HG02642 (cell line): ENCODE data around the gene COPS7A.
A peak's percentile ranks its signal among the peaks of the same experiment; 100 is the strongest.

ENCODE experiments used
- ATAC-seq: cut with Tn5 transposase; IDR thresholded peaks from one replicate; pipeline ENCODE4 v1.9.1; 2021; ENCODE audit warnings: mild to moderate bottlenecking; ENCODE audit not compliant: unreplicated experiment, poor library complexity

Gene COPS7A

DNA sequence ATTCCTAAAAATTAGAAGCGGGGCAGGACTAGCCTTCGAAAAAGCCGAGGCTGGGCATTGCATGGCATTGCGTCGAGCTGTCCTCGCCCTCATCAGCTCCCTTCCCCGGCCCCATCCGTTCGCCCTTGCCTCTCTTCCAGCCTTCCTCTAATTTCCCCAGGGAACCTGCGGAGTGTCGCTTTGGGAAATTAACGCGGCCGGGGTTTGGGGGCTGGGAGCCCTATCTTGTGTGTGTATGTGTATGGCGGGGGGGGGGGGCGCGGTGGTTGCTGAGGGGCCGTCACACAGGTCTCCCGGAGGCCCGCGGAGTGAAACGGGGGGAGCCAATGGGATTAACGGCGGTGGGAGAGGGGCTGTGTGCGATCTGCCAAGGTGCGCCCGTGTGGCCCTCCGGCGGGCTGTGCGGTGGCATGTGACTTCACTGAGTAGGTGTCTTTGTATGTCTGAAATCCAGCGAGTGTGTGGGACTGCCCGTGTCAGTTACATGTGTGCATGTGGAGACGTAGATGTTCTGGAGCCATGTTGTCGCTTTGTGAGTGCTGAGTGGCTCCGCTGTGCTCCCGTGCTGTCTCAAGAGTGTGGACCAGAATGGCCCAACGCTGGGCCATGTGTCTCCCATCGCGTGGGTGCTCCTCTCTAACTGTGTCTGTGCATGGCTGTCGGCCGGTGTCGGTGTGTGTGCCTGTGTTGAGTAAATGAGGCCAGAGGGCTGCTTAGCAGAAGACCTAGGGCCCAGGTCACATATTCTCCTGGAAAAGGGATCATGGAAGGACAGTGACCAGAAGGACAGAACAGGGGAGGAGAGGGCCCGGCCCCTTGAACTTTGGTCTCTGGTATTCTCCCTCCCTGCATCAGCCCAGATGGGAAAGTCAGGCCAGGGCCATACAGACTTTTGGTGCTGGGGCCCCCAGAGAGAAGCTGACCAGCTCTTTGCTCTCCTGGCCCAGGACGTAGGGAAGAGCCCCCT is 43.8 kb downstream of the COPS7A start:
- ATAC-seq: no peak

DNA sequence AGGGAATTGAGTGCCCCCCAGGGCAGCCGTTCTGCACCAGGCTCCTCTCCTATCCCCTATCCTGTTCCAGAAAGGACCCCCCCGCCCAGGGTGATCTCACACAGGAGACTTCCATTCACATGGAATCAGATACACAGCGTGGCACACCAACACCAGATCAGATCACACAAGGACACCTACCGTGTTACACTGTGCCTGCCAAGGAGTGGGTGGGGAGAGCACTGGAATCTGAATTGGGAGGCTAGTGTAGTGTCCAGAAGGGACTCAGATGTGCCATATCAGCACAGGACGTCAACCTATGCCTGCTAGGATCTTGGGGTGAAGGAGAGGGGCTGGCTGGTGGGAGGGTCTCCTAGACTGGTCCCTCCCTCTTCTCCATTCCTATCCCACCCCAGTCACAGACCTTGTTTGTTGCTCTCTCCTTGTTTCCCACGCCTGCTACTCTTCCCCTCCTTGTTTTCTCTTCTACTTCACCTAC is 44.6 kb downstream of the COPS7A start:
- ATAC-seq: no peak

DNA sequence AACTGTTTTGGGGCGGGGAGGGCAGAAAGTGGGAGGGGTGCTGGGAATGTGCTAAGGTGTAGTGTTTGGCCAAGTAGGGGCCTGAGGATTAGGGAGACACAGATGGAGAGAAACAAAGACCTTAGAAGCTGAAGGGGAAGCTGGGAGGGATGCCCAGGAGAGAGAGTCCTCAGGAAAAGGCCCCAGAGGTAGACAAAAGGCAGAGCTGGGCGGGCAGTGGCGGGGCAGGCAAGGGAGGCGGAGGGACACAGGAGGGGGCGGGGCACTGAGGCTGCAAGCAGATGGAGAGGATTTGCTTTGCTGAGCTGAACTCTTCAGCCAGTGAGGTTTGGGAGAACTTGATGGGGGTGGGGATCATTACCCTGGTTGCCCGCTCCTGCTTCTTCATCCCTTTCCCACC is 45.1 kb downstream of the COPS7A start:
- no peak for ATAC-seq

DNA sequence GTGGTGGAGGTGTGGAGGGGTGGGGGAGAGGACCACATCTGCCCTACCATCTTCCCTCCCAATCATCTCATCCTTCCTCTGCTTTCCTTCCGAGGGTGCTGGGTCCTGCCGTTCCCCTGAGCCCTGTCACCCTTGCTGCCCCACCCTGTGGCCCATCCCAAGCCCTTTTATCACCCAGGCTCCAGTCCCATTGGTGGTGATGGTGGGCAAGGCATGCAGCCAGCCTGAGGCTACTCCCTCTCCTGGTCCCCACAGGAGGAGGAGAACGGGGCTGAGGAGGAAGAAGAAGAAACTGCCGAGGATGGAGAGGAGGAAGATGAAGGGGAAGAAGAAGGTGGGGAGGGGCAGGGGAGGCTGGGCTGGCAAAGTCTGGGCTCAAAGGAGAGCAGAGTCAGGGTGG is 45.8 kb downstream of the COPS7A start:
- no peak for ATAC-seq

DNA sequence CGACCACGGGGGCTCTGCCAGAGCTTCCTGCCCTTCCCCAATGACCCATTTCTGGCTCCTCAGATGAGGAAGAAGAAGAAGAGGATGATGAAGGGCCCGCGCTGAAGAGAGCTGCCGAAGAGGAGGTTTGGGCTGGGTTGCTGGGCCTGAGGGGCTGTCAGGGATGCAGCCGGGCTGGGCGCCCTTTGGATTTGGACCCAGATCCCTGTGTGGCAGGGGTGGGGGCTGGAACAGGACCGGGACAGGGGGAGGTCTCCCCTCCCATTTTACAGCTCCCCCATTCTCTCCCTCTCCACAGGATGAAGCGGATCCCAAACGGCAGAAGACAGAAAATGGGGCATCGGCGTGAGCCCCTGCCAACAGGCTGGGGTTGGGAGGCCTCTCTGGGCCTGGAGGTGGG is 46.2 kb downstream of the COPS7A start:
- ATAC-seq: no peak

DNA sequence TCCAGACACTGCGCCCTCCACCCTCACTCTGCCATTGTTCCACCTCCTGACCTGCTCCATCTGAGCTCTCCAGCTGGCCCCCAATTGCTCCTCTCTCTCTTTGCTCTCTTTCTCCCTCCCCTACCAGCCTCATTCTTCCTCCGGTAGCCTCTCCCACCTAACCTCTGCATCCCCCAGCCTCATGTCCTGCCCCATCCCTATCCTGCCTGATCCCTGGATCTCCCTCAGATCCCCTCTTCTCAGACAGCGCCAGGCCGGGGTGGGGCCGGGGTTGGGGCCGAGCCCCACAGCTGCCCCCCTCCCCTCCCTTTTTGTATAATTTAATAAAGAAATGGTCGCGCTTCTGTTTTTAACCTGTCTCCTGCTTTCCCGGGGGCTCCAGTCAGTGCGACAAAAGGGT is 46.8 kb downstream of the COPS7A start:
- no peak for ATAC-seq

DNA sequence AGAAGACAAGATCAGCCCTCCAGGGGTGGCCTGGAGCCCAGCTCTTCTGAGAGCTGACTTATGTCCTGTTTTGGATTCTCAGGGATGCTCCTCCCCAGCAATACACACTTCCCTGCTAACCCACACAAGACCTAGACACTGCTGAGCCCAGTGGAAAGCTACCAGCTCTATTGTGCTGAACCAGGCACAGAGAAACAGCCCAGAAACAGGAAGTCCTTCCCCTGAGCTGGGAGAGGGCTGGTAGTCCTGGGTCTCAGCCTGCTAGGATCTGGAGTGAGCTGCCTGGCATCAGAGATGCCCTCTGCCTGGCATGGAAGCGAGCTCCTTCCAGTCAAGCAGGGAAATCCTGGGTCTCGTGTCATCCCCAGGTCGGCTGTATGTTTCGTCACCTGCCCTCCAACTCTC is 47.2 kb downstream of the COPS7A start:
- ATAC-seq: no peak

DNA sequence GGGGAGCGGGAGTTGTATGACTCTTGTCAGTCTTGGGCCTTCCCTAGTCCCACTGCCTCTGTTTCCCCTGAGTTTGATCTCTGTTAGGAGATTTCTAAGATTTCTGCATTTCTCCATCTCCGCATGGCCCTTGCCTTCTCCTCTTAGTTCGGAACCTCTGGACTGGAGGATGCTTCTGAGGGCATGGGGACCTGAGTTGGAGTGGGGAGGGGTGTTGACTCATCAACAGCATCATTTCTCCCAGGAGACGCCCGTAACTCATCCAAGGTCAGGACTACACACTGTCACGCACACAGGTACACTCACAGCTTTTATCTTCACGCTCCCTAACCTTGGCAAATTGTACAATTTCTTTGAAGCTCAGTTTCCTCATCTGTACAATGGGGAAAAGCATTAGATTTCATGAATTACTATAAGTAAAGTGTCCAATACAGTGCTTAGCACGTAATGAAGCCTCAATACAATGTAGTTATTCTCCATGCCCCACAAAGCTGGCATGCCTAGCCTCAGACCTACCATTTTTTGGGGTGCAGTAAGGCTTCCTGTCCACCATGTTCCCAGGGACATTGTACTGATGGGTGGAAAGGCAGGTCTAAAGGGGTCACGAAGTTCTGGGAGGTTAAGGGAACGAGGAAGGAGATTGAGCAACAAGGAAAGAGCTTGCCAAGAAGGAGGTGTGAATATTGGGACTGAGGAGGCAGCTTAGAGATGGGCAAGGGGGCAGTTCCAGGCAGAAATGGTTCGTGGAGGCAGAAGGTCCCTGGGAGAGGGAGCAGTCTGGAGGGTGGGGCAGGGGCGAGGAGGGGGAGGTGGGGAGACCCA is 47.9 kb downstream of the COPS7A start:
- no peak for ATAC-seq

DNA sequence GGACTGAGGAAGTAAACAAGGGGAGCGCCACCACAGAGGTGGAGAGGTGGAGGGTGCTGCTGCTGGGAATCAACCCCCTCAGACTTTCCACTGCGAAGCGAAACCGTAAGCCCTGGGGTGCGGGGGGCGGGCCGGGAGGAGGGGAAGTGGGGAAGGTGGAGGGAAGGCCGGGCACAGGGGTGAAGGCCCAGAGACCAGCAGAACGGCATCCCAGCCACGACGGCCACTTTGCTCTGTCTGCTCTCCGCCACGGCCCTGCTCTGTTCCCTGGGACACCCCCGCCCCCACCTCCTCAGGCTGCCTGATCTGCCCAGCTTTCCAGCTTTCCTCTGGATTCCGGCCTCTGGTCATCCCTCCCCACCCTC is 48.5 kb downstream of the COPS7A start, which contains the start of gene LAG3:
Gene LAG3 (plus strand): TSS at position 190 of the 365 bp plus-strand sequence. CDS start 333 bp downstream, outside the sequence.
- no peak for ATAC-seq

DNA sequence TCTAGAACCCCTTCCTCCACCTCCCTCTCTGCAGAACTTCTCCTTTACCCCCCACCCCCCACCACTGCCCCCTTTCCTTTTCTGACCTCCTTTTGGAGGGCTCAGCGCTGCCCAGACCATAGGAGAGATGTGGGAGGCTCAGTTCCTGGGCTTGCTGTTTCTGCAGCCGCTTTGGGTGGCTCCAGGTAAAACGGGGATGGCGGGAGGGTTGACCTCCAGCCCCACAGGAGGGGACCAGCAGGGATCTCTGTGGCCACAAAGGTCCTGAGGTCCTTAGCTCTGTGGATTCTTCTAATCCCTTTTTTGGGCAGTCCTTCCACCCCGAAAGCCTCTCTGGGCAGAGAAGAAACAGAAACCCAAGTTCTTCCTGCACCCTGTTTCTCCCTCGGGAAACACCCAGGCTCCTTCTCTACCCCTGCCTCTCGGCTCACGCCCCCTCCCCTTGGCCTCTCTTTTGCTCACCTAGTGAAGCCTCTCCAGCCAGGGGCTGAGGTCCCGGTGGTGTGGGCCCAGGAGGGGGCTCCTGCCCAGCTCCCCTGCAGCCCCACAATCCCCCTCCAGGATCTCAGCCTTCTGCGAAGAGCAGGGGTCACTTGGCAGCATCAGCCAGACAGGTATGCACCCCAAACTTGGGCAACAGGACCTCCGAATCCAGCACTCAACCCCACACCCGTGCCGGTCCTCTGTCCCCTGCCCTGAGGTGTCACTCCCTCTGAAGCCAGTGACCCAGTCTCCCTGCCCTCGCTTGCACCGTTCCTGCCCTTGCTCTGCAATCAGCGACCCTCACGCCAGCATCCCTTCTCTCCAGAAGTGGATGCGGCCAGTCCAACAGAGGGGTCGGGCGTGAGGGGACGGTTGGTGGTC is 49.1 kb downstream of the COPS7A start:
- ATAC-seq: no peak

DNA sequence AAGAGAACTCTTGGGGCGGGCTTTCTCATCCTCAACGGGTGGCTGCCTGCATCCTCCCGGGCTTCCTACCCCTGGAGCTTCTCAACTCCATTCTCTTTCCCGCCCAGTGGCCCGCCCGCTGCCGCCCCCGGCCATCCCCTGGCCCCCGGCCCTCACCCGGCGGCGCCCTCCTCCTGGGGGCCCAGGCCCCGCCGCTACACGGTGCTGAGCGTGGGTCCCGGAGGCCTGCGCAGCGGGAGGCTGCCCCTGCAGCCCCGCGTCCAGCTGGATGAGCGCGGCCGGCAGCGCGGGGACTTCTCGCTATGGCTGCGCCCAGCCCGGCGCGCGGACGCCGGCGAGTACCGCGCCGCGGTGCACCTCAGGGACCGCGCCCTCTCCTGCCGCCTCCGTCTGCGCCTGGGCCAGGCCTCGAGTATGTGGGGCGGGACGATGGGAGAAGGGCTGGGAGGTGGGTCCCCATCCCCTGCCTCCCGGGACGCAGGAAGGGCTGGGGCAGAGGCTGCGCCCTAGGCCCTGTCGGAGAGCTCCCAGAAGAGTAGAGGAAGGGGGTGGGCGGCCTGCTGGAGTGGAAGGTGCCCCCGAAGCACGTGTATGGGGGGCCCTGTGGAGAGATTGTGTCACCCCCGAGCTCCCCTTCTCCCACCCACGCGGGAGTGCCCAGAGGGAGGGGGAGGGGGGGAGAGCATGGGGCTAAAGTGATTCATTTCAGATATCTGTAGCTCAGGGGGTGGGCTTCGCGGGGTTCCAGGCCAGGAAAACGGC is 49.9 kb downstream of the COPS7A start:
- ATAC-seq: no peak

DNA sequence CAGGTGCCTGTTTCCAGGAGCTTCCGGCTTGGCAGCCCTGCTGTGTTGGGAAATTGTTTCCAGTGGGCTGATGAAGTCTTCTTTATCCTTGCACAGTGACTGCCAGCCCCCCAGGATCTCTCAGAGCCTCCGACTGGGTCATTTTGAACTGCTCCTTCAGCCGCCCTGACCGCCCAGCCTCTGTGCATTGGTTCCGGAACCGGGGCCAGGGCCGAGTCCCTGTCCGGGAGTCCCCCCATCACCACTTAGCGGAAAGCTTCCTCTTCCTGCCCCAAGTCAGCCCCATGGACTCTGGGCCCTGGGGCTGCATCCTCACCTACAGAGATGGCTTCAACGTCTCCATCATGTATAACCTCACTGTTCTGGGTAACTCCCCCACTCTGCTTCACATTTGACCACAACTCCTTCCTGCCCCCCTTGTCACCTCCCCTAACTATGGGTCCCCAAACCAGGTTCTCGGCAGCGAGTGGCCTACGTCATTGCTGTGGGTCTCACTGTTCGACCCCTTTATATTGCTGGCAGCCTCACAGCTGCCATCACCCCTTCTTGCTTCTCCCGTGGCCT is 50.7 kb downstream of the COPS7A start:
- ATAC-seq: no peak

DNA sequence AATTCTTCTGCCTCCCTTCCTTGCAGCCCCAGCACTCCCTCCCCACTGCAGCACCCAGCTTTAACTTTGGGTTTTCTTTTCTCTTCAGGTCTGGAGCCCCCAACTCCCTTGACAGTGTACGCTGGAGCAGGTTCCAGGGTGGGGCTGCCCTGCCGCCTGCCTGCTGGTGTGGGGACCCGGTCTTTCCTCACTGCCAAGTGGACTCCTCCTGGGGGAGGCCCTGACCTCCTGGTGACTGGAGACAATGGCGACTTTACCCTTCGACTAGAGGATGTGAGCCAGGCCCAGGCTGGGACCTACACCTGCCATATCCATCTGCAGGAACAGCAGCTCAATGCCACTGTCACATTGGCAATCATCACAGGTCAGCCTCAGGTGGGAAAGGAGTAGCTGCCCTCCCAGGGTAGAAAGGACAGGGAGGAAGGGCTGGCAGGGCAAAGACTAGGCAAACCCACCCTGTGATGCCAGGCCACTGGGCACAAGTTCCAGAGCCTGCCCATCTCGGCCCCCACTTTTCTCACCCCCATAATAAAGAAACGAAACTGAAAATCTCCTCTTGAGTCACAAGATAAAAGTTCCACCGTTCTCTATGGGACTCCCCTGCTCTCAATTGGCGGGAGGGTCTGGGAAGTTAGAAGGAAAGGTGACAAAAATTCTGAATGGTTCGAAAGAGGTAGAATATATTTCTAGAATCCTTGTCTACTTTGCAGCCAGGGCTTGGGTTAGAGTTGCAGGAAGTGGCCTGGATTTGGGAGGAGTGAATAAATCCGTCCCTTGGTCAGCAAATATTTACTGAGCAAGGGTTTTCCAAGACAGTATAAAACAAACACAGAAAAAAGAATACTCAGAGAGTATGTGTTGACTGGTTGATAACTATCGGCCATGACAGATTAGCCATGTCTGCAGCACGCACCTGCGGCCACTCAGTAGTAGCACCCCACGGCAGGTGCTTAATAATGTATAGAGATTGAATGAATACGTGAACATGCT is 51.6 kb downstream of the COPS7A start:
- no peak for ATAC-seq

DNA sequence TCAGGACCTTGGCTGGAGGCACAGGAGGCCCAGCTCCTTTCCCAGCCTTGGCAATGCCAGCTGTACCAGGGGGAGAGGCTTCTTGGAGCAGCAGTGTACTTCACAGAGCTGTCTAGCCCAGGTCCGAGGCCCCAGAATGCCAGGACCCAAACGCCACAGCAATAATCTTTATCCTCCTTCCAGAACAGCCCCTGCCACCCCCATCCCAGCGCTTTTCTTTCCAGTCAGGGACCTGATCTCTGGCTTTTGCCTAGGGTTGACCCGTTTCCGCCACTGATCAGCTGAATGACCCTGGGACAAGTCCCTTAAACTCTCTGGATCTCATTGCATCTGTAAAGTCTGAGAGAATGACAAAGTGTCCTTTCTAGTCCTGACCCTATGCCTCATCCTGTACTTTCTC is 53.5 kb downstream of the COPS7A start:
- no peak for ATAC-seq

DNA sequence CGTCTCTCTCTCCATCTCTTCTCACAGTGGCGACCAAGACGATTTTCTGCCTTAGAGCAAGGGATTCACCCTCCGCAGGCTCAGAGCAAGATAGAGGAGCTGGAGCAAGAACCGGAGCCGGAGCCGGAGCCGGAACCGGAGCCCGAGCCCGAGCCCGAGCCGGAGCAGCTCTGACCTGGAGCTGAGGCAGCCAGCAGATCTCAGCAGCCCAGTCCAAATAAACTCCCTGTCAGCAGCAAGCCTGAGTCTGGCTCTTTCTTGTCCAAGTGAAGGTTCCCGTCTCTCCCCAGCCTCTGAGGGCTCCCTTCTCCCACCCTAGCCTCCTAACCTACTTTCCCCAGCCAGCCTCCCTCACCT is 54.3 kb downstream of the COPS7A start:
- ATAC-seq: no peak

DNA sequence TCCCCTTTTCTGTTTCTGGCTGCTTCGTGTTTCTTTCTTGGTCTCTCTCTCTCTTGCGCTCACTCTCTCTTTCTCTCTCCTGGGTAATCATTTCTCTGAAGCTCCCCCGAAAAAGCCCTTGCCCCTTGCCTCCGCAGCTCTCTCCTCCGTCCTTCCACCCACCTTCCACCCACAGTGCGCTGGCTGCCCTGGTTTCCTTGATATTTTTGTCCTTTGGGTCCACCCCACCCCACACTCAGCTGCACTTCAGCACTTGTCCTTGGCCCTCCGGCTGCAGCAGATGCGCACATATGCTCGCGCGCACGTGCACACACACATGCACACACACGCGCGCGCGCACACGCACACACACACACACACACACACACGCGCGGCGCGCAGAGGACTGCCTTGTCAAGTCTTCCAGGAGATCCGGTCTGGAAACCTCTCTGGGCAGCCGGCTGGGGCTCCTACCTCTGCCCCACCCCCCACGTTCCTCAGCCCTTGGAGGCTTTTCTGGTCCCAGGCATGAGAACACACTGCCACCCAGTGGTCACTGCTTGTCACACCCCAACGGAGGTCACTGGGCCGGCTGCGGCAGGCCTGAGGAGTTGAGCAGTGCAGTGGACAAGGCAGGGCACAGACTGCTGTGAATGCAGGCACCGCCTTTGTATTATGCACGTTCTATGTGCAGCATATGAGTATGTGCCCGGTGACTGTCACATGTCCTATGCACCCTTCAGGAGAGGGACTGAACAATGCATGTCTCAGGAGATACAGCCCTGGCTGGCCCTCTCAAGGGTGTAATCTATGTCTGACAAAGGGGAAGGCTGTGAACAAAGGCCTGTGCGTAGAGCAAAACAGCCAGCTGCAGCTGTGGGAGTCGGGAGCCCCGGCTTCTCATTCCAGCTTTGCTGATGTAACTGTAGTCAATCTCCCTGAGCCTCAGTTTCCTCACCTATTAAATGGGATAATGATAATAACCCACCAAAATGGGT is 55.0 kb downstream of the COPS7A start:
- peak; percentile 79 for ATAC-seq
